HG02970 (cell line): ENCODE results near the gene C19orf67.
"Not testable (repeated sequence)": the region's sequence is repeated elsewhere in the genome, so short reads cannot be mapped to it uniquely, and the experiment has no call there.

Experiments used
- ATAC-seq: cut with Tn5 transposase; IDR thresholded peaks from one replicate; pipeline ENCODE4 v1.9.1; 2021; ENCODE audit warnings: mild to moderate bottlenecking, moderate library complexity, moderate number of reproducible peaks; ENCODE audit not compliant: unreplicated experiment, low FRiP score

The C19orf67 gene

DNA sequence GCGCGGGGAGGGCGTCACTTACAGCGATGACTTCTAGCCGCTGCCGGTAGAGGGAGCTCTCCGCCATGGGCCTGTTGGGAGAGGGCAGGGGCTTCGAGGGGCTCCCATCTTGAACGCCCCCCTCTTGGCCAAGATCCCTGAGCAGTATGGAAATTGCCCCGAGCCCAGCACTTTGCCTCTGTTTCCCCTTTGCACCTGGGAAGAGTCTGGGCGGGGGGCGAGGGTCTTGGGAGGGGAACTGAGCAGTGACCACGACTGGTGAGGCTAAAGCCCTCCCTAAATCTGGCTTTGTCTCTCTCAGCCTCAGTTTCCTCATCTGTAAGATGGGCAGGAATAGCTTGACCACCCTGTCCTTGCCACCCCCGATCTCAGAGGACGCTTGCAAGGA, 26.5 kb downstream of the C19orf67 start:
- ATAC-seq, result no peak

DNA sequence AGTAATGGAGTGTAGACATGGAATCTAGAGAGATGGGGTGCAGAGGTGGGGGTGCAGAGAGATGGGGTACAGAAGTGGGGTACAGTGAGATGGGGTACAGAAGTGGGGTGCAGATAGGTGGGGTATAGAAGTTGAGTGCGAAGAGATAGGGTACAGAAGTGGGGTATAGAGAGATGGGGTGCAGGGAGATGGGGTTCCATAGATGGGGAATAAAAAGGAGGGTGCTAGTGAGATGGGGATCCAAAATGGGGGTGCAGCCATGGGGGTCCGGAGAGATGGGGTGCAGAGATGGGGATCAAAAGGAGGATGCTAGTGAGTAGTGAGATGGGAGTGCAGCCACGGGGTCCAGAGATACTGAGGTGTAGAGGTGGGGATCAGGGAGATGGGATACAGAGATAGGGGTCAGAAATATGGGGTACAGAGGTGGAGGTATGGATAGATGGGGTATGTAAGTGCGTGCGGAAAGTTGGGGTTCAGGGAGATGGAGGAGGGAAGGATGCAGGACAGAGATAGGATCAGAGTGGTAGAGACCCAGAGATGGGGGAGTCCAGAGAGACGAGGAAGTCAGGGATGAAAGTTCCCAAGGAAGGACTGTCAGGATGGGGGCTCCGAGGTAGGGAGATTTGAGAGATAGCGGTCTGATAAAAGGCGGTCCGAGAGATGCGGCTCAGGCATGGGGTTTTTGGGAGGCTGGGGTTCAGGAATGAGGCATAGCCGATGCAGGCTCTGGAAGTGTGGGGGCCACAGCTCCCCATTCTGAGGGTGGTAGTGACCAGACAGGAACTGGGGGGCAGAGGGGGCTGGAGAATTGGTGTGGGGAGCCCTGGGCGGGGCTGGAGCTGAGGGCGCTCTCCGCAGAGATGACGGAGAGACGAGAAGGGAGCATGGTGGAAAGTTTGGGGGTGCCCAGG, 27.1 kb downstream of the C19orf67 start:
- no peak for ATAC-seq

- no peak for ATAC-seq
Measured at GRCh38 chr19:14056741-14057356, 28.7 kb downstream of the C19orf67 start.

DNA sequence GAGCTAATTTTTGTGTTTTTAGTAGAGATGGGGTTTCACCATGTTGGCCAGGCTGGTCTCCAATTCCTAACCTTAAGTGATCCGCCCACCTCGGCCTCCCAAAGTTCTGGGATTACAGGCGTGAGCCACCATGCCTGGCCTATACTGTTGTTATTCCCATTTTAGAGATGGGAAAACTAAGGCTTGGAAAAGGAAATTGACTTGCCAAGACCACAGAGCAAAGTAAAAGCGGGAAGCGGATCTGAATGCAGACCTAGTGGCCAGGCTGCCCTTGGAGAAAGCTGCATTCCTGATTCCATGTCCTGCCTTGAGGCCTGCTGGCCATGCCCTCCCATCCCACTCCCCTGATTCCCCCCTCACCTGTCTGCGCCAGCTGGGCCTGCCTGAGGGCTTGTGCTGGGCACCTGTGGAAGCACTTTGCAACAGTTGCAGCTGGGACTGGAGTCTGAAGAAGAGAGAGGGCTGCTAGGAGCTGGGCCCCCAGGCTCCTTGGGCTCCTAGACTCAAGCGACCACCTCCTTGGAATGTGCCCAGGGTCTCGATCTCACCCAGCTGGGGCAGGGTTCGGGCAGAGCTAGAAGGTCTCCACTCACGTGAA, 29.4 kb downstream of the C19orf67 start:
- no peak for ATAC-seq

DNA sequence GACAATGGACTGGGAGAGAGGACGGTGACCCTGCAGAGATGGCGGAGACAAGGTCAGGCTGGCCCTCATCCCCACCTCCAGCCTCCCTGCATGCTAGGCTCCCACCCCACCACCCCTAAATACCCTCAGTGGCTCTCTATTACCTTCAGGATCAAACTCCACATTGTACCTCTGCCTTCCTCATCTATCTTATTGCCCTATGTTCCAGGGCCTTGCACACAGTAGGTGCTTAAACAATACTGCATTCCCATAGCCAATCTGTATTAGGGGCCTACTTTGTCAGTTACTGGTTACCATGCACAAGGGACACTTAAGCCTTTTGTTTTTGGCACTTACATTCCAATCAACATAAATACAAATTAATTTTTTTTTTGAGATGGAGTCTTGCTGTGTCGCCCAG, 30.2 kb downstream of the C19orf67 start:
- ATAC-seq, result no peak

DNA sequence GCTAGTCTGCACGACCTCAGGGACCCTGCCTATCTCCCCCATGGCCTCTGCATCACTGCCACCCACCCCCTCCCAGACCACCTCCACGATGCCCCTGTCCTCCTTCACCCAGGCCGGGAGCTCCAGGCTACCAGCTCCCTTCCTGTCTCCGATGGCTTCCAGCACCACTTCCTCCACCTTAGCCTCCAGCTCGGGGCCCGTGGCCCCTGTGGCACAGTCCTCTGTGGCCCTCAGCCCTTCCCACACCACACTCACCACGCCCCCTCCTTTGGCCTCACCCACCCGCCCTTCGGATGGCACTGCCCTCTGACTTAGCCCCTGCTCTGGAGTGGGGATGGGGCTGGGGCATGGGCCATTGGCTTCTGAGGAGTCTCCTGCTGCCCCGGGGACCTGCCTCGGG, 30.9 kb downstream of the C19orf67 start:
- no peak for ATAC-seq

- ATAC-seq, result no peak
Measured at GRCh38 chr19:14054099-14054498, 31.5 kb downstream of the C19orf67 start.

DNA sequence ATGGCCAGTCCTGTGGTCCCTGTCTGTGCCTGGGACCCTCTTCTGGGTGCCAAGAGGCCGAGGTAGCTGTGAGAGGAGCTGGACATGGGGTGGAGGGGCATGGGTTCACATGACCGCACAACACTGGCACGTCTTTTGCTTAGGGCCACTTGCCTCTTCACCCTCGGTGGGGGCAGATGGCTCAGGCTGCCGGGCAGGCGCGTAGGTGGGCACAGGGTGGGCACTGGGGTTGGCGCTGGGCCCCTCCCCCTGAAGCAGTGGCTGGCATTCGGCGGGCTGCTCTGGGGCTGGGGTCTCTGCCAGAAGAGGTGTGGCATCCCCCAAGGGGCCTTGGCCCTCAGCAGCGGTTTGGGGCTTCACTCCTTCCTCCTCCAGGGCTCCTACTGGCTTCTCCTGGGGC, 32.1 kb downstream of the C19orf67 start:
- no peak for ATAC-seq

- no peak for ATAC-seq
Measured at GRCh38 chr19:14053032-14053431, 32.6 kb downstream of the C19orf67 start.

GRCh38 chr19:14052470-14052869, 33.1 kb downstream of the C19orf67 start:
- no peak for ATAC-seq

- ATAC-seq, result no peak
Measured at GRCh38 chr19:14051980-14052379, 33.6 kb downstream of the C19orf67 start.

DNA sequence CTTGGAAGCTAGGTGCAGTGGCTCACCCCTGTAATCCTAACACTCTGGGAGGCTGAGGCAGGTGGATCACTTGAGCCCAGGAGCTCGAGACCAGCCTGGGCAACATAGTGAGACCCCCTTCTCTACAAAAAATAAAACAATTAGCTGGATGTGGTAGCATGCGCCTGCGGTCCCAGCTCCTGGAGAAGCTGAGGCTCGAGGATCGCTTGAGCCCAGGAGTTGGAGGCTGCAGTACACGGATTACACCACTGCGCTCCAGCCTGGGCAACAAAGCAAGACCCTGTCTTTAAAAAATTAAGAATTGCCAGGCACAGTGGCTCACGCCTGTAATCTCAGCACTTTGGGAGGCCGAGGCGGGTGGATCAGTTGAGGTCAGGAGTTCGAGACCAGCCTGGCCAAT, 34.6 kb downstream of the C19orf67 start:
- ATAC-seq, result not testable (repeated sequence)

- no peak for ATAC-seq
Measured at GRCh38 chr19:14050512-14050911, 35.1 kb downstream of the C19orf67 start.

DNA sequence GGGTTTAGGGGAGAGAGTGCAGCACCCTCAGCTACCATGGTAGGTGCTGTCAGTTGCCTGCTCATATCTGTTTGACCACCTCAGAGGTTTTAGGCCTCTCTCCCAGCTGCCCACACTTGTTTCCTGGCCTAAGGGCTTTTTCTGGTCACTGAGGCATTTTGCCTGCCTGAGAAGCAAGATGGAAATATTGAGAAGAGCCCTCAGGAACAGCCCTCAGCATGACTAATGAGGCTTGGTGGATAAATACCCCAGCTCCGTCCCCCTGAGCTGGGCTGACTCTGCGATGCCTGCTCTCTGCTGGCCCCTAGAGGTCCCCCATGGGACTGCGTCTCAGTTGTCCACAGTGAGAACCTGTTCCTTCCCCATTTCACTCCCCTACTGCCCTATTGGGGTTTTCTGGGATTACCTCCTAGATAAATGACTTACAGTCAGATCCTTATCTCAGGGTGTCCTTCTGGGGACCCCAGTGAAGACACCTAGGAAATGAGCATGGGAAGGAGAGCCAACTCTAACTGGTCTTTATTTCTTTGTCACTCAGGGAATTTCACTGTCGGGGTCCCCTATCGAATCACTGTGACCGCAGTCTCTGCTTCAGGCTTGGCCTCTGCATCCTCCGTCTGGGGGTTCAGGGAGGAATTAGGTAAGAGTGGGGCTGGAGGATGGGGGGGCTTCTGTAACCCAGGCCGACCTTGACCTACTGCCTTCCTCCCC, 37.0 kb downstream of the C19orf67 start:
- ATAC-seq, result no peak

GRCh38 chr19:14047866-14048265, 37.7 kb downstream of the C19orf67 start:
- not testable (repeated sequence) for ATAC-seq

GRCh38 chr19:14042659-14043608, 42.6 kb downstream of the C19orf67 start:
- not testable (repeated sequence) for ATAC-seq

GRCh38 chr19:14039181-14039580, 46.4 kb downstream of the C19orf67 start:
- ATAC-seq, result no peak

DNA sequence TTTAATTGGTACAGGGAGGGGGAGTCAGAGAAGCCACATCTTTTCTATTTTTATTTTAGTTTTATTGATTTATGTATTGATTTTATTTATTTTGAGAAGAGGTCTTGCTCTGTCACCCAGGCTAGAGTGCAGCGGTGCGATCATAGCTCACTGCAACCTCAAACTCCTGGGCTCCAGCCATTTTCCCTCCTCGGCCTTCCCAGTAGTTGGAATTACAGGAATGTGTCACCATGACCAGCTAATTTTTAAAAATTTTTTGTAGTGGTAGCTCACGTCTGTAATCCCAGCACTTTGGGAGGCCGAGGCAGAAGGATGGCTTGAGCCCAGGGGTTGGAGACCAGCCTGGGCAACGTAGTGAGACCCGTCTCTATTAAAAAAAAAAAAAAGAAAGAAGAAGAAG, 49.9 kb downstream of the C19orf67 start:
- no peak for ATAC-seq

- not testable (repeated sequence) for ATAC-seq
Measured at GRCh38 chr19:14035159-14035558, 50.4 kb downstream of the C19orf67 start.

GRCh38 chr19:14033946-14034345, 51.6 kb downstream of the C19orf67 start:
- ATAC-seq, result no peak
